Measurements from ENCODE around the gene FERMT2.

- TF ChIP-seq POLR2AphosphoS5 (IDR thresholded peaks at IDR 0.05; ENCODE audit: borderline replicate concordance, low read depth, low read length) (no peak), FOXP2 (optimal IDR thresholded peaks at IDR 0.05; ENCODE audit: control extremely low read depth, extremely low read length, insufficient read depth) (no peak), EZH2 (IDR thresholded peaks at IDR 0.05) (no peak)
These were observed 88.1 kb downstream of the FERMT2 start for GRCh38 chr14:52862632-52863333.

Data from SK-N-MC (cell line).